Upper lobe of right lung (tissue), 1 donor: ENCODE measurements around the gene SYNPO. TPM values are rescaled to one million over a fixed set of nuclear protein-coding genes. Genes with fewer than 3 reads are reported as not detected.
A peak's percentile ranks its signal among the peaks of the same experiment; 100 is the strongest.

Experiments
- ATAC-seq: fragments of 200-7000 bp; cut with Tn5 transposase; one replicate; pipeline ENCODE4 v1.9.1; 2020; ENCODE audit warnings: mild to moderate bottlenecking, moderate library complexity
- DNase-seq: peaks from one replicate; pipeline ENCODE4 v3.0.0-alpha.2; 2020
- H3K27ac ChIP-seq: fragments of 200-600 bp; one replicate; pipeline ENCODE4 v1.8.0; 2022
- H3K27me3 ChIP-seq: fragments of 200-600 bp; one replicate; pipeline ENCODE4 v1.8.0; 2022; ENCODE audit warnings: mild to moderate bottlenecking
- H3K36me3 ChIP-seq: fragments of 200-600 bp; one replicate; pipeline ENCODE4 v1.8.0; 2022
- H3K4me1 ChIP-seq: fragments of 200-600 bp; one replicate; pipeline ENCODE4 v1.8.0; 2022
- H3K4me3 ChIP-seq: fragments of 200-600 bp; one replicate; pipeline ENCODE4 v1.8.0; 2022; ENCODE audit warnings: mild to moderate bottlenecking
- H3K9me3 ChIP-seq: fragments of 200-600 bp; one replicate; pipeline ENCODE4 v1.8.0; 2022
- intact Hi-C: fragments of 100-400 bp; cut with DNase I; formaldehyde crosslinking; loops from one replicate; pipeline ENCODE4 v1.11.0; 2022
- total RNA-seq: library from RNA; stranded (reverse); fragmentation: NEBNext Ultra II Directional; extraction: Animal tissue kit (Norgen Biotek cat#: 25700); gene quantifications from one replicate; pipeline ENCODE4 v1.2.1, GENCODE V29; 2021
- TF ChIP-seq, protein P1 (sequence below): fragments of 200-600 bp; IDR thresholded peaks from one replicate; pipeline ENCODE4 v1.8.0; 2022; ENCODE audit warnings: antibody characterized with exemption
- donor health status: DM: no; HTN: yes; CAD: no; lungs with severe emphysema.

Gene SYNPO
- total RNA-seq, 1 donor from 2014 or later = 151 TPM

DNA sequence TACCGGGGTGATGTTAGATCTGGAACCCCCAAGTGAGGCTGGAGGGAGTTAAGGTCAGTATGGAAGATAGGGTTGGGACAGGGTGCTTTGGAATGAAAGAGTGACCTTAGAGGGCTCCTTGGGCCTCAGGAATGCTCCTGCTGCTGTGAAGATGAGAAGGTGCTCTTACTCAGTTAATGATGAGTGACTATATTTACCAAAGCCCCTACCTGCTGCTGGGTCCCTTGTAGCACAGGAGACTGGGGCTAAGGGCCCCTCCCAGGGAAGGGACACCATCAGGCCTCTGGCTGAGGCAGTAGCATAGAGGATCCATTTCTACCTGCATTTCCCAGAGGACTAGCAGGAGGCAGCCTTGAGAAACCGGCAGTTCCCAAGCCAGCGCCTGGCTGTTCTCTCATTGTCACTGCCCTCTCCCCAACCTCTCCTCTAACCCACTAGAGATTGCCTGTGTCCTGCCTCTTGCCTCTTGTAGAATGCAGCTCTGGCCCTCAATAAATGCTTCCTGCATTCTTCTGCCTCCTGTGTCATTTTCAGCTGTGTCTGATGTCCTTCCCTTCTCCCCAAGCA, 18.3 kb downstream of the SYNPO start:
- no peaks in the 10 kb centered on the region for H3K9me3 ChIP-seq
- intact Hi-C loops = loop anchor here (5.0 kb wide), 1 partner anchor 96 kb away; no protein-coding TSS in a partner anchor

DNA sequence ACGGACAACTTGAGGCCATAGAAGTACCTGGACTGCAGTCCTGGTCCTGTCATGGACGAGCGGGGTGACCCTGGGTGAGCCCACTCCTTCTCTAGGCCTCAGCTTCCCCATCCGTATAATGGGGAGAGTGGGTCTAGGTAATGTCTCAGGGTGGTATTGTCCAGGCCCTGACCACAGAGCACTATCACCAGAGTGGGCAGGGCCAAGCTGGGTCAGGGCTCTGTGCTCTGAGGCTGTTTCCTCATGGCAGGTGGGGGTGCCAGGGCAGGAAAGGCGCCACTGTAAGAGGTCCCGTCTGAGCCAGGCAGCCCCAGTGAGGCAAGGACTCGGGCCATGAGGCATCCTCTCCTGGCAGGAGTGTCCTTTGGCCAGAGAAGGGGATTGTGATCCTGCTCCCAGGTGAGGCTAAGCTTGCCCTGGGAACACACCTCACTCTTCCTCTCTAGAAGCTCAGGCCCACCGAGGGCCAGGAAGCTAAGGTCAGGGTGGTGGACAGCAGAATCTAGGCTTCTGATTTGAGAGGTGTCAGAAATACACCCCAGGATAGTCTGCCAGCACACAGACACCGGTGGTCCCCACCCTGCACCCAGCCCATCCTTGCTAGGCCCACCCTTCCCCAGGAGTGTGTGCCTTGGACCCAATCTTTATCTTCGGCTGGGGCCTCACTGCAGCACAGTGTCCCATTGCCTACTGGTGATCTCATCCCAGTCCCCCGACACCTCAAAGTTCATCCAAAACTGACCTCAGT, 19.1 kb downstream of the SYNPO start:
- TF ChIP-seq, protein P1, sequence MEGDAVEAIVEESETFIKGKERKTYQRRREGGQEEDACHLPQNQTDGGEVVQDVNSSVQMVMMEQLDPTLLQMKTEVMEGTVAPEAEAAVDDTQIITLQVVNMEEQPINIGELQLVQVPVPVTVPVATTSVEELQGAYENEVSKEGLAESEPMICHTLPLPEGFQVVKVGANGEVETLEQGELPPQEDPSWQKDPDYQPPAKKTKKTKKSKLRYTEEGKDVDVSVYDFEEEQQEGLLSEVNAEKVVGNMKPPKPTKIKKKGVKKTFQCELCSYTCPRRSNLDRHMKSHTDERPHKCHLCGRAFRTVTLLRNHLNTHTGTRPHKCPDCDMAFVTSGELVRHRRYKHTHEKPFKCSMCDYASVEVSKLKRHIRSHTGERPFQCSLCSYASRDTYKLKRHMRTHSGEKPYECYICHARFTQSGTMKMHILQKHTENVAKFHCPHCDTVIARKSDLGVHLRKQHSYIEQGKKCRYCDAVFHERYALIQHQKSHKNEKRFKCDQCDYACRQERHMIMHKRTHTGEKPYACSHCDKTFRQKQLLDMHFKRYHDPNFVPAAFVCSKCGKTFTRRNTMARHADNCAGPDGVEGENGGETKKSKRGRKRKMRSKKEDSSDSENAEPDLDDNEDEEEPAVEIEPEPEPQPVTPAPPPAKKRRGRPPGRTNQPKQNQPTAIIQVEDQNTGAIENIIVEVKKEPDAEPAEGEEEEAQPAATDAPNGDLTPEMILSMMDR = no peak
- Histone ChIP-seq H3K4me1 (peaks cover 18% of the 10 kb centered on the region), H3K9me3 (no peaks in the 10 kb centered on the region), H3K4me3 (no peak overlapping the region), H3K36me3 (no peaks in the 10 kb centered on the region), H3K27ac (peak overlapping the region; percentile 9), H3K27me3 (no peaks in the 10 kb centered on the region)
- ATAC-seq (peak; percentile 0), DNase-seq (no peak)
- intact Hi-C loops = loop anchor here (5.0 kb wide), 1 partner anchor 97 kb away; no protein-coding TSS in a partner anchor

More for the DNA sequence above, 18.3 kb downstream of the SYNPO start:
- no peak overlapping the region for H3K4me3 ChIP-seq
- TF ChIP-seq, protein P1 = no peak
- peak; percentile 3 for ATAC-seq
- DNase-seq = peak; percentile 43
- no peaks in the 10 kb centered on the region for H3K36me3 ChIP-seq
- H3K27me3 ChIP-seq = no peaks in the 10 kb centered on the region
- H3K27ac ChIP-seq = peak overlapping the region; percentile 18
- H3K4me1 ChIP-seq = peaks cover 18% of the 10 kb centered on the region

DNA sequence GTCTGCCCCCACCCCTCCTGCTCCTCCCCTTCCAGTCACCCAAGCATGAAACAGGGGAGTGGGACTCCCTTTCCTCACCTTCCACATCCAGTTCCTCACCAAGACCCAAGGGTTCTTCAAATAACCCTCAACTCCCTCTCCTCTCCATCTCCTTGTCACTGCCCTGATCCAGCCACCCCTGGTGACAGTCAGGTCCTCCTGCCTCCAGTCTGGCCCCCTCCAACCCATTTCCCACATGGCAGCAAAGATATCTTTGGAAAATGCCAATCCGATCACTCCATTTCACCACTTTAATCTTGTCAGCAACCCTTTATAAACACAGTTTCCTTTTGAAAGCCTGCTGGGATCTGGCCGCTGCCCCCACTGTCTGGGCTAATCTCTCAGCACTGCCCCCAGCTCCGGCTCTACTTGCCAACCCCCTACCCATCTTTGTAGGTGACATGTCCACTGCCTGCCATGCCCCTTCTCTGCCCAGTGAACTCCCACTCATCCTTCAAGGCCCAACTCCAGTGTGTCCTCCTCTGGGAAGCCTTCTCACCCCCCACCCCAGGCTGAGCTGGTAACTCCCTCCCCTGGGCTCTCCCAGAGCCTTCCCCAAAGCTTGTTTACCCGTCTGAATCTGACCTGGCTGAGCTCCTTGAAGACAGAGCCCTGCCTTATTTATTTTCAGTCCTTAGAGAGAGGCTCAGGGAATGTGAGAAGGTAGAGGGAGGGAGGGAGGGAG, 19.8 kb downstream of the SYNPO start:
- Histone ChIP-seq H3K4me1 (peaks cover 18% of the 10 kb centered on the region), H3K27ac (no peak overlapping the region), H3K4me3 (no peak overlapping the region), H3K27me3 (no peaks in the 10 kb centered on the region), H3K9me3 (no peaks in the 10 kb centered on the region), H3K36me3 (no peaks in the 10 kb centered on the region)
- no peak for DNase-seq
- ATAC-seq = peak; percentile 40
- intact Hi-C loops = no loop called here
- TF ChIP-seq, protein P1 = no peak

- no peak within 1 kb of the TSS for H3K4me3 ChIP-seq
- H3K36me3 ChIP-seq = no peaks in the 10 kb centered on the region
- DNase-seq (no peak), ATAC-seq (no peak)
- TF ChIP-seq, protein P1 = no peak
- intact Hi-C loops = no loop called here
- peaks cover 16% of the 10 kb centered on the region for H3K4me1 ChIP-seq
- H3K27ac ChIP-seq = no peak within 1 kb of the TSS
- H3K27me3 ChIP-seq = no peaks in the 10 kb centered on the region
- H3K9me3 ChIP-seq = no peaks in the 10 kb centered on the region
Observed at GRCh38 chr5:150661086-150661485, 20.6 kb downstream of the SYNPO start, which contains the start of gene MYOZ3. MYOZ3 (plus strand) TSS chr5:150661251; CDS start chr5:150662942, 1,691 bp downstream.

DNA sequence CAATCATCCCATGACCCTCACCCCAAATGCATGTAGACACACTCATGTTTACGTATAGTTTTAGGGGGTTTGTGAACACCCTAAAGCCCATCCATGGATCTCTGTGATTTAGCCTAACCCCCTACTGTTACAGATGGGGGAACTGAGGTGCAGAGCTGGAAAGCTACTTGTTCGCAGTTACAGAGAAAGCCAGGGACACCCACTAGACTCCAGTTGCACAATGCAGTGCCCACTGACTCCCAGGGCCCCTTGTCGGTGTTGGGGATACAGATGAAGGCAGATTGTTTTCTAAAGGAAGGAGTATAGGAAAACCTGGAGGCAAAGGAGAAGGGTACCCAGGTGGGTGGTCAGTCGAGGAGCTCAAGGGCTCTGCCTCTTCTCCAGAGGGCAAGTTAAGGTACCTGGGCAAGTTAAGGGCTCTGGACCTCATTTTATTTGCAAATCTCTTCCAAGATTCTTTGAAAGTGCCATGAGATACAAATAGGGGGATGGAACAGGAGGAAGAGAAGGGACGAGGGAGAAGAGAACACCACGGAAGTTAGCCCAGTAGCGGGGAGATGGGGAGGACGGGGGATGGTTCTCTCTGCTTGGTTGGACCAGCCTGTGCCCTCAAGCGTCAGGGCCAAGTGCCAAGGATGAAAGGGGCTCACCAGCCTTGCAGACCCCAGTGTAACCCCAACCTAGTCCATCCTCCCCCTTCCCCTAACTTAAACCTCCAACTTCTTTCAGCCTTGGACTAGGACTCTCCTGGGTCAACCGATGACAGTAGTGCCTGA, 21.5 kb downstream of the SYNPO start:
- H3K36me3 ChIP-seq = no peaks in the 10 kb centered on the region
- H3K4me3 ChIP-seq = no peak overlapping the region
- H3K27me3 ChIP-seq = no peaks in the 10 kb centered on the region
- no peak for ATAC-seq
- TF ChIP-seq, protein P1 = no peak
- H3K27ac ChIP-seq = no peak overlapping the region
- peaks cover 10% of the 10 kb centered on the region for H3K4me1 ChIP-seq
- H3K9me3 ChIP-seq = no peaks in the 10 kb centered on the region
- DNase-seq = no peak
- intact Hi-C loops = no loop called here
